Body of pancreas (tissue), 4 donors: Measurements from ENCODE around the gene RPE65.
"Not testable (repeated sequence)": the region's sequence is repeated elsewhere in the genome, so short reads cannot be mapped to it uniquely, and the experiment has no call there.

Source experiments
- CTCF ChIP-seq, 7 experiments: fragments of 450-650 bp in 4 of 7; fragments of 200-600 bp in 3 of 7; sonication (generic) in 3 of 7; IDR thresholded peaks; one replicate each; pipeline ENCODE4 v1.5.1; 2016 to 2019; ENCODE audit warnings: antibody characterized with exemption in 7 of 7
- POLR2A ChIP-seq, 3 donors: fragments of 450-650 bp; IDR thresholded peaks; one replicate each; pipeline ENCODE4 v1.6.1; 2016; ENCODE audit warnings: antibody characterized with exemption in 3 of 3, mild to moderate bottlenecking in 2 of 3

- not testable (repeated sequence) for TF ChIP-seq CTCF, POLR2A (IDR thresholded peaks at IDR 0.05)
These were observed 57.3 kb downstream of the RPE65 start for GRCh38 chr1:68392474-68392873.
